Measurements from ENCODE around the gene SLC52A1. TPM values are rescaled to one million over a fixed set of nuclear protein-coding genes. Genes with fewer than 3 reads are reported as not detected.
A peak's percentile ranks its signal among the peaks of the same experiment; 100 is the strongest.

The SLC52A1 gene
- total RNA-seq, 2 donors from 2014 or later, result not detected

DNA sequence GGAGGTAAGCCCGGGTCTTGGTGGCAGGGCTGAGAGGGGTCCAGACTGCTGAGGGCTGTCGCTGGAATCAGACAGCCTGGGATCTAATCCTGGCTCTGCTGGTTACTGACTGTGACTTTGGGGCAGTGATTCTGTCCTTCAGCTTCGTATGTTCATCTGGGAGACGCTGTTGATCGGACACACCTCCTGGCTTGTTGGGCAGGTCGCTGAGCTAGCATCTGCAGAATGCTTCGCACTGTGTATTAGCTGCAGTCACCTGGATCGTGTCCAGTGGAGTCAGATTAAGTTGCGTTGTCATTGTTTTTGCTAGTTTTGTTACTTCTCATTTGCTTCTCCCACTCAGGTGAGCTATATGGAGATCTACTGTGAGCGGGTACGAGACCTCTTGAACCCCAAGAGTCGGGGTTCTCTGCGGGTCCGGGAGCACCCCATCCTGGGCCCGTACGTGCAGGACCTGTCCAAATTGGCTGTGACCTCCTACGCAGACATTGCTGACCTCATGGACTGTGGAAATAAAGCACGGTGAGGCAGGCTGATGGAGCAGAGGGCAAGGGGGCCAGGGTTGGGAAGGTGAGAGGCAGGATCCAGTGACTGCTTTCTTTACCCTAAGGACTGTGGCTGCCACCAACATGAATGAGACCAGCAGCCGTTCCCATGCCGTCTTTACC, 33.0 kb downstream of the SLC52A1 start:
- Histone ChIP-seq H3K36me3 (peaks cover 65% of the 10 kb centered on the region), H3K9me3 (no peaks in the 10 kb centered on the region), H3K4me1 (peaks cover 0 to 32% of the 10 kb centered on the region in 2 donors), H3K4me3 (no peak overlapping the region), H3K27ac (no peak overlapping the region), H3K27me3 (no peaks in the 10 kb centered on the region)
- DNase-seq (ENCODE audit: low spot score), result no peak
- TF ChIP-seq, protein P1, sequence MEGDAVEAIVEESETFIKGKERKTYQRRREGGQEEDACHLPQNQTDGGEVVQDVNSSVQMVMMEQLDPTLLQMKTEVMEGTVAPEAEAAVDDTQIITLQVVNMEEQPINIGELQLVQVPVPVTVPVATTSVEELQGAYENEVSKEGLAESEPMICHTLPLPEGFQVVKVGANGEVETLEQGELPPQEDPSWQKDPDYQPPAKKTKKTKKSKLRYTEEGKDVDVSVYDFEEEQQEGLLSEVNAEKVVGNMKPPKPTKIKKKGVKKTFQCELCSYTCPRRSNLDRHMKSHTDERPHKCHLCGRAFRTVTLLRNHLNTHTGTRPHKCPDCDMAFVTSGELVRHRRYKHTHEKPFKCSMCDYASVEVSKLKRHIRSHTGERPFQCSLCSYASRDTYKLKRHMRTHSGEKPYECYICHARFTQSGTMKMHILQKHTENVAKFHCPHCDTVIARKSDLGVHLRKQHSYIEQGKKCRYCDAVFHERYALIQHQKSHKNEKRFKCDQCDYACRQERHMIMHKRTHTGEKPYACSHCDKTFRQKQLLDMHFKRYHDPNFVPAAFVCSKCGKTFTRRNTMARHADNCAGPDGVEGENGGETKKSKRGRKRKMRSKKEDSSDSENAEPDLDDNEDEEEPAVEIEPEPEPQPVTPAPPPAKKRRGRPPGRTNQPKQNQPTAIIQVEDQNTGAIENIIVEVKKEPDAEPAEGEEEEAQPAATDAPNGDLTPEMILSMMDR (IDR thresholded peaks at IDR 0.05), result no peak

DNA sequence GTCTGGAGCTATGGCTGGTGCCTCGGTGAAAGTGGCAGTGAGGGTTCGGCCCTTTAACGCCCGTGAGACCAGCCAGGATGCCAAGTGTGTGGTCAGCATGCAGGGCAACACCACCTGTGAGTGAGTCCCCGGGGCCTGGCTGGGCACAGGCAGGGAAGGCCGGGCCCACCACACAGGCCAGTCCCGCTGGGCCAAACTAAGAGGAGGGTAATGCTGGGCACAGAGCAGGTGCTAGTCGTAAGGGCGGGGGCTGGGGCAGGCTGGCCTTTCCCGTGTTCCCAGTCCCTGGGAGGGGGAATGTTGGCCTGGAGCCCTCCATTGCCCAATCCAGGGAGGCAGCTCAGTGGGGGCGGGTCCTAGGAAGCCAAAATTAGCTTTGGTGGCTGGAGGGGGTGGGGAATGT, 35.0 kb downstream of the SLC52A1 start:
- Histone ChIP-seq H3K27ac (peak overlapping the region; percentile 96 to 97), H3K36me3 (peaks cover 45% of the 10 kb centered on the region), H3K9me3 (no peaks in the 10 kb centered on the region), H3K4me1 (peaks cover 0 to 38% of the 10 kb centered on the region in 2 donors), H3K27me3 (no peaks in the 10 kb centered on the region), H3K4me3 (peak overlapping the region; percentile 83 to 91)
- peak; percentile 82 for DNase-seq (ENCODE audit: low spot score)
- TF ChIP-seq, protein P1 (IDR thresholded peaks at IDR 0.05), result no peak

DNA sequence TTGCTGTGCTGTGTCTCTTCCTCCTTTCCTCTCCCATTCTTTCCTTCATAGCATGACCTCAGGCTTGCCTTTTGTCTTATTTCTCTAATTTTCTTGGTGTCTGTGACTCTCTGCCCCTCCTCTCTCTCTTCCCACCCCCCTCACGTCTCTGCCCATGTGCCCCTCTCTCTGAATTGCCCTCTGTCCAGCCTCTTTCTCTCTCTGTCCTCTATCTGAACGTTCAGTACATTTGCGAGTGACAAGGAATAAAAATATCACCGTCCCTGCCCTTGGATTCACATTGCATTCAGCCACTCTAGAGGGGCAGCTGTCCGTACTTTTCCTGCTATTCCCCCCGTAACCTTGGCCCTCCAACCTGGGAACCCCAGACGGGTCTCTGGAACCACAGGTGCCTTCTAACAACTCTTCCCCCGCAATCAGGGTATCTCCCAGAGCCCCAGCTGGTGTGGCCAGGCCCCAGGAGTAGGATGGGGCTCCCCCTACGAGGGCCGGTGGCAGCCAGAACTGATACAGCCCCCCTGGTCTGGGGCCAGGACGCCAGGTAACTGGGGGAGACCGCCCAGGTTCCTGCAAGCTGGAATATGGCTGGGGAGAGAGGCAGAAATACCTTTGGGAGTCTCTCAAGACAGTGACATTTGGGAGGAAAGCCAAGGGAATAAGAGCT, 35.7 kb downstream of the SLC52A1 start:
- Histone ChIP-seq H3K27ac (peak overlapping the region; percentile 96 to 97), H3K4me1 (peaks cover 0 to 38% of the 10 kb centered on the region in 2 donors), H3K27me3 (no peaks in the 10 kb centered on the region), H3K36me3 (peaks cover 38% of the 10 kb centered on the region), H3K9me3 (no peaks in the 10 kb centered on the region), H3K4me3 (peak overlapping the region; percentile 83 to 91)
- TF ChIP-seq, protein P1 (IDR thresholded peaks at IDR 0.05), result no peak
- DNase-seq (ENCODE audit: low spot score), result no peak

DNA sequence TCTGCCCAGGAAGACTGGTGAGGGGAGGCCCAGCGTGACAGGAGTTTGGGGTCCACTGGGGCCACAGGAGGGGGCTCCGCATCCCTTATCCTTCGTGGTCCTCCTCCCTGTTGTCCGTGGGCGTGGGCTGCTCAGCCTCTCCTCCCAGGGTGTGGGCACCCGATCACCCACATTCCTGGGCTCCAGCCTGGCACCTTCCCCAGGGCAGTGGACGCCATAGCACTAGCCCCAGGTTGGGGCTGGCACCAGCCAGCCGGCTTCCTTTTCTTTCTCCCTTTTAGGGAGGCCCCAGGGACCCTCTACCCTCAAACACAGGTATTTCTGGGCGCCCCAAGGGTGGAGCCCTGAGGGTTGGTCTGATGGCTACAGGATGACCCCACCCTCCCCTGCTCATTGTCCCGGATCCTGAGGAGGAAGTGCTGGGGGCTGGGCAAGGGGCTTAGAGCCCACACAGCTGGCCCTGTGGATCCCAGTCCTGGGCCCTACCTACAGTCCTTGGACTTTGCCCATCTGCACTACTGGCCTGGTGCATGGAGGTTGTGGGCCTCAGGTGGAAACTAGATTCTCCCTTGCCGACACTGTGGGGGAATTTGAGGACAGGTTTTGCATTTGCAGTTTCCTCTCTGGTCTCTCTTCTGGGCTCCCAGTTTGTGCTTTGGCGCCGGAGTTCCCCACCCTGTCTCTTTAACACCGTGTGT, 36.3 kb downstream of the SLC52A1 start:
- H3K4me1 ChIP-seq, result peaks cover 0 to 38% of the 10 kb centered on the region in 2 donors
- no peak for DNase-seq (ENCODE audit: low spot score)
- H3K36me3 ChIP-seq, result peaks cover 31% of the 10 kb centered on the region

DNA sequence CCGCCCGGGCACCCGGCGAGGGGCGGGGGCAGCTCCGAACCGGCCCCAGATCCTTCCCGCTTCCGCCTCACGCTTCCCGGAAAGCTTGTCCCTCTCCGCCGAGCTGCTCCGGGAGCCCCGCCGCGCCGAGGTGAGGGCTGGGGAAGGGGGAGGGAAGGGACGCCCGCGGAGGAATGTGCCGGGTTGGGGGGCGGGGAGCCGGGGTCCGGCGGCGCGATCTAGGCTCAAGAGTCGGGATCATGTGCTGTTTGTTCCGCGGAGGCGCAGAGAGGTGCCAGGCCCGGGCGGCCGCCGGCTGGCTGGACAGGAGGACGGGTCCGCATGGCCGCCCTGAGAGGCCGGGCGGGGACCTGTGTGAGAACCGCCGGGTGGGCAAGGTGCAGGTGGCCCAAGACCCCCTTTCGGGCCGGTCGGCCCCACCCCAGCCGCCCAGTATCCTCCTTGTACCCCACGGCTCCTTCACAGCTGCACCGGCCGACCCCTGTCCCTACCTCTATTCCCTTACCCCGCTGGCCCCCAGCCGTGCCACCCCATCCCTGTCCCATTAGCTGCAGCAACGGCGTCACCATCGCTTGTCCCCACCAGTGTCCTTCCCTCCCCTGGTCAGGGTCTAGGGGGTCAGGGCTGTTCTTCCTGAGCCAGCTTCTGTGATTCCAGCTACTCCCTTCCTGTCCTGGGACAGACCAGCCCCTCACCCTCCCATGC, 37.0 kb downstream of the SLC52A1 start:
- Histone ChIP-seq H3K4me1 (peaks cover 0 to 38% of the 10 kb centered on the region in 2 donors), H3K36me3 (peaks cover 24% of the 10 kb centered on the region), H3K9me3 (no peaks in the 10 kb centered on the region), H3K27me3 (no peaks in the 10 kb centered on the region), H3K4me3 (peak overlapping the region; percentile 83 to 91), H3K27ac (peak overlapping the region; percentile 96 to 97)
- TF ChIP-seq, protein P1 (IDR thresholded peaks at IDR 0.05), result no peak
- DNase-seq (ENCODE audit: low spot score), result no peak

More for the DNA sequence above, 36.3 kb downstream of the SLC52A1 start:
- Histone ChIP-seq H3K27me3 (no peaks in the 10 kb centered on the region), H3K27ac (peak overlapping the region; percentile 96 to 97), H3K9me3 (no peaks in the 10 kb centered on the region), H3K4me3 (peak overlapping the region; percentile 83 to 91)
- TF ChIP-seq, protein P1 (IDR thresholded peaks at IDR 0.05), result no peak
